ENCODE measurements around the gene TRAF5.

DNA sequence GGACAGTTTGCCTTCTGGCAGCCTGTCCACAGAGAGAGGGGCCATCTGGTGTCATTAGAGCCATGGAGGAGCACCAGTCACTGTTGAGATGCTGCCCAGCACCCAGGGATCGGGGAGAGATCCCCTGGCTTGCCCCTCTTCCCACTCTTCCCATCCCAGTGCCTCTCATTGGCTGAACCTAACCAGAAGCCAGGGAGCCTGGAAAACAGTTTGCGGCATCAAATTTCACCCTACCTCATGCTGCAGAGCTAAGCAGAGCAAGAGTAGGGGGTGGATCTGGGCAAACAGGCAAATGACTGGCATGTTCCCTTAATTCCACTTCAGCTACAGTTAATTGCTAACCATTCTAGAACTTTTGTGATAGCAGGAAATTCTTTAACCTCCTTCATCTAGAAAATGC is 19.1 kb downstream of the TRAF5 start:
- TF ChIP-seq, protein P1, sequence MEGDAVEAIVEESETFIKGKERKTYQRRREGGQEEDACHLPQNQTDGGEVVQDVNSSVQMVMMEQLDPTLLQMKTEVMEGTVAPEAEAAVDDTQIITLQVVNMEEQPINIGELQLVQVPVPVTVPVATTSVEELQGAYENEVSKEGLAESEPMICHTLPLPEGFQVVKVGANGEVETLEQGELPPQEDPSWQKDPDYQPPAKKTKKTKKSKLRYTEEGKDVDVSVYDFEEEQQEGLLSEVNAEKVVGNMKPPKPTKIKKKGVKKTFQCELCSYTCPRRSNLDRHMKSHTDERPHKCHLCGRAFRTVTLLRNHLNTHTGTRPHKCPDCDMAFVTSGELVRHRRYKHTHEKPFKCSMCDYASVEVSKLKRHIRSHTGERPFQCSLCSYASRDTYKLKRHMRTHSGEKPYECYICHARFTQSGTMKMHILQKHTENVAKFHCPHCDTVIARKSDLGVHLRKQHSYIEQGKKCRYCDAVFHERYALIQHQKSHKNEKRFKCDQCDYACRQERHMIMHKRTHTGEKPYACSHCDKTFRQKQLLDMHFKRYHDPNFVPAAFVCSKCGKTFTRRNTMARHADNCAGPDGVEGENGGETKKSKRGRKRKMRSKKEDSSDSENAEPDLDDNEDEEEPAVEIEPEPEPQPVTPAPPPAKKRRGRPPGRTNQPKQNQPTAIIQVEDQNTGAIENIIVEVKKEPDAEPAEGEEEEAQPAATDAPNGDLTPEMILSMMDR (IDR thresholded peaks at IDR 0.05; ENCODE audit: borderline replicate concordance, extremely low read depth, low read length, poor library complexity, severe bottlenecking) = no peak
- TF ChIP-seq EZH2 (IDR thresholded peaks at IDR 0.05; ENCODE audit: borderline replicate concordance, low read depth, low read length, severe bottlenecking) = no peak
